ENCODE measurements around the gene RFX8.

The RFX8 gene

GRCh38 chr2:101405351-101405899 lies 69.5 kb downstream of the RFX8 start:
- H3K9me3 ChIP-seq (ENCODE audit: control insufficient read depth, insufficient read depth, low read depth, low read length) = no peaks in the 10 kb centered on the region
- CTCF ChIA-PET = no interaction called here
- H3K4me3 ChIP-seq (ENCODE audit: low read depth, low read length) = no peak overlapping the region
- H3K36me3 ChIP-seq (ENCODE audit: control insufficient read depth in 2 of 2, insufficient read depth in 1 of 2, low read length in 2 of 2) = no peaks in the 10 kb centered on the region
- TF ChIP-seq ZBTB11 (tag by site-specific recombination; conservative IDR thresholded peaks at IDR 0.05; ENCODE audit: low read depth) (no peak), SCRT2 (tag by site-specific recombination; IDR thresholded peaks at IDR 0.05) (no peak), ZBTB10 (tag by site-specific recombination; IDR thresholded peaks at IDR 0.05) (no peak)
- H3K27ac ChIP-seq (ENCODE audit: extremely low read depth, low read depth, low read length) = no peak overlapping the region
- no peaks in the 10 kb centered on the region for H3K4me1 ChIP-seq (ENCODE audit: control insufficient read depth, insufficient read depth, low read length)
- POLR2A ChIA-PET = no interaction called here

GRCh38 chr2:101403745-101404144 lies 71.2 kb downstream of the RFX8 start:
- ChIA-PET CTCF (interaction anchor here (0.6 to 0.7 kb wide), 4 partner anchors 15 to 1332 kb away, joined by 4 read pairs; no protein-coding TSS in a partner anchor), POLR2A (no interaction called here)
- no peaks in the 10 kb centered on the region for H3K9me3 ChIP-seq (ENCODE audit: control insufficient read depth, insufficient read depth, low read depth, low read length)
- H3K36me3 ChIP-seq (ENCODE audit: control insufficient read depth in 2 of 2, insufficient read depth in 1 of 2, low read length in 2 of 2) = no peaks in the 10 kb centered on the region
- H3K4me3 ChIP-seq (ENCODE audit: low read depth, low read length) = no peak overlapping the region
- H3K27ac ChIP-seq (ENCODE audit: extremely low read depth, low read depth, low read length) = no peak overlapping the region
- H3K4me1 ChIP-seq (ENCODE audit: control insufficient read depth, insufficient read depth, low read length) = peaks cover 4% of the 10 kb centered on the region; the same call in 1 of the 2 replicates
- TF ChIP-seq ZBTB26 (tag by site-specific recombination; optimal IDR thresholded peaks at IDR 0.05) (no peak), ZNF654 (tag by site-specific recombination; IDR thresholded peaks at IDR 0.05; ENCODE audit: low read depth) (no peak)

GRCh38 chr2:101402630-101403029 lies 72.3 kb downstream of the RFX8 start:
- CTCF ChIA-PET = interaction anchor here (0.7 to 1.0 kb wide), 3 partner anchors 15 to 842 kb away, joined by 3 to 4 read pairs (median 3); no protein-coding TSS in a partner anchor
- POLR2A ChIA-PET = no interaction called here
- Histone ChIP-seq H3K36me3 (ENCODE audit: control insufficient read depth in 2 of 2, insufficient read depth in 1 of 2, low read length in 2 of 2) (no peaks in the 10 kb centered on the region), H3K27ac (ENCODE audit: extremely low read depth, low read depth, low read length) (no peak overlapping the region), H3K4me3 (ENCODE audit: low read depth, low read length) (no peak overlapping the region), H3K9me3 (ENCODE audit: control insufficient read depth, insufficient read depth, low read depth, low read length) (no peaks in the 10 kb centered on the region), H3K4me1 (ENCODE audit: control insufficient read depth, insufficient read depth, low read length) (peaks cover 4% of the 10 kb centered on the region; the same call in 1 of the 2 replicates)
- TF ChIP-seq ZNF510 (tag by site-specific recombination; IDR thresholded peaks at IDR 0.05; ENCODE audit: insufficient replicate concordance) (no peak), ZNF311 (tag by site-specific recombination; IDR thresholded peaks at IDR 0.05; ENCODE audit: borderline replicate concordance) (no peak), ZNF223 (tag by site-specific recombination; IDR thresholded peaks at IDR 0.05) (no peak), SCRT2 (tag by site-specific recombination; IDR thresholded peaks at IDR 0.05) (0 out of 2 replicates have a peak, but pooled peaks have one; percentile 16)

GRCh38 chr2:101401906-101402305 lies 73.0 kb downstream of the RFX8 start:
- Histone ChIP-seq H3K4me1 (ENCODE audit: control insufficient read depth, insufficient read depth, low read length) (peaks cover 4% of the 10 kb centered on the region; the same call in 1 of the 2 replicates), H3K4me3 (ENCODE audit: low read depth, low read length) (no peak overlapping the region), H3K9me3 (ENCODE audit: control insufficient read depth, insufficient read depth, low read depth, low read length) (no peaks in the 10 kb centered on the region), H3K27ac (ENCODE audit: extremely low read depth, low read depth, low read length) (no peak overlapping the region), H3K36me3 (ENCODE audit: control insufficient read depth in 2 of 2, insufficient read depth in 1 of 2, low read length in 2 of 2) (no peaks in the 10 kb centered on the region)
- POLR2A ChIA-PET = no interaction called here
- TF ChIP-seq ZNF211 (tag by site-specific recombination; IDR thresholded peaks at IDR 0.05; ENCODE audit: low read depth) (no peak), MEIS1 (CRISPR knock-in tag; IDR thresholded peaks at IDR 0.05; ENCODE audit: borderline replicate concordance) (no peak)
- CTCF ChIA-PET = interaction anchor here (0.7 to 1.0 kb wide), 3 partner anchors 16 to 841 kb away, joined by 3 read pairs; no protein-coding TSS in a partner anchor

All from HEK293 (cell line).